DLD1 (cell line): ENCODE measurements around the gene FRMD4B.

Experiments used
- in situ Hi-C: cut with HindIII; loops from 2 replicates; pipeline ENCODE4 v1.10.0; 2017; ENCODE audit warnings: low sequenced_read_pairs

FRMD4B gene

GRCh38 chr3:69181592-69182211 lies 204.2 kb downstream of the FRMD4B start:
- in situ Hi-C loops = no loop called here

DNA sequence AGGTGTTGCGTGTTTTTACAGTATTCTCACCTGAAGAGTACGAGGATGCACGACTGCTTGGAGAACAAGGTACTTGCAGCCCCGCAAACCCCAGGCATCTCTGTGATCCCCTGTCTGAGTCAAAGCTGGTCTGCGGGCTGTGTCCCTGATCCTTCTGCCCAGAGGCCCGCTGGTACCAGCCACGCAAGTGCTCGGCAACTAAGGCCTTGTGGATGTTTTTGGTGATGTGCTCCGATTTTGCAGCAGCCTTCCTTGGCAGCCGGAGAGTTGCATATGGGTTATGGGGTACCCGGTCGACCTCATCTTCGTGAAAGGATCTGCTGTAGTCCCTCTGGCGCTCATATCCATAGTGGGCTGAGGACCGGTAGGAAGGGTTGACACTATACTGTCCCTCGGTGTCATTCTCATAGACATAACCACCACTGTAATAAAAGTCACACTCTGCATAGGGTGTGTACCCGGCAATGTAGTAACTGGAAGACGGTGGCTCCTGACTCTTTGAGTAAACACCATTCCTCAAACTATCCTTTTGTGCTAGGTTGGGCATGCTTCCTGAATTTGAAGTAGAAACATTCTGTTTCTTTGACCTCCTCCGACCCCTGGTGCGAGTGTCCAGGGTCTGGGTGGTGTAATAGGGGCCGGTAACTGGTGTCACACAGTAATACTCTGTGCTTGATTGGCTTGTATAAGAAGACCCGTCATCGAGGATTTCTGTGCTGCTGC lies 204.9 kb downstream of the FRMD4B start:
- in situ Hi-C loops = no loop called here

DNA sequence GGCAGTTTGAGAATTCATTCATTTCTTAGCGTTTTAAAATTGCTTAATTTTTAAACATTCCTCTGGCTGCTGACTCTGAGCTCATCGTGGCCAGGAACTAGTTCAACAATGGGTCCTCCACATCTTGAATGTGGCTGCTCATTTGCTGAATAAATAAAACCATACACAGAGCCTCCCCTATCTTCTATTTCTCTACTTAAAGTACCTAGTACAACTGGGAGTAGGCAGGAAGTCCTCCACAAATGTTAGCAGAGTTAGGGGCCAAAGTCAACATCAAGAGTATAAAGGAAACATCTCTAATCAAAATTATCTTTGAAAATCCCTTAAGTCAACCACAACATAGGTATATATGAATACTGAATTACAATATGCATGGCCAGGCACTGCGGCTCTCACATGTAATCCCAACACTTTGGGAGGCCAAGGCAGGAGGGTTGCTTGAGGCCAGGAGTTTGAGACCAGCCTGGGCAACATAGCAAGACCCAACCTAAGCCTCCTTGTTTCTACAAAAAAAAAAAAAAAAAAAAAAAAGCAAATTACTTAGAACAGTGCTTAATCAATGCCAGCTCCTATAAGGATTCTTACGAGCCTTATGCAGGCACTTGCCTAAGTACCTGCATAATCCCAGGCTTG lies 206.0 kb downstream of the FRMD4B start:
- in situ Hi-C loops = no loop called here

DNA sequence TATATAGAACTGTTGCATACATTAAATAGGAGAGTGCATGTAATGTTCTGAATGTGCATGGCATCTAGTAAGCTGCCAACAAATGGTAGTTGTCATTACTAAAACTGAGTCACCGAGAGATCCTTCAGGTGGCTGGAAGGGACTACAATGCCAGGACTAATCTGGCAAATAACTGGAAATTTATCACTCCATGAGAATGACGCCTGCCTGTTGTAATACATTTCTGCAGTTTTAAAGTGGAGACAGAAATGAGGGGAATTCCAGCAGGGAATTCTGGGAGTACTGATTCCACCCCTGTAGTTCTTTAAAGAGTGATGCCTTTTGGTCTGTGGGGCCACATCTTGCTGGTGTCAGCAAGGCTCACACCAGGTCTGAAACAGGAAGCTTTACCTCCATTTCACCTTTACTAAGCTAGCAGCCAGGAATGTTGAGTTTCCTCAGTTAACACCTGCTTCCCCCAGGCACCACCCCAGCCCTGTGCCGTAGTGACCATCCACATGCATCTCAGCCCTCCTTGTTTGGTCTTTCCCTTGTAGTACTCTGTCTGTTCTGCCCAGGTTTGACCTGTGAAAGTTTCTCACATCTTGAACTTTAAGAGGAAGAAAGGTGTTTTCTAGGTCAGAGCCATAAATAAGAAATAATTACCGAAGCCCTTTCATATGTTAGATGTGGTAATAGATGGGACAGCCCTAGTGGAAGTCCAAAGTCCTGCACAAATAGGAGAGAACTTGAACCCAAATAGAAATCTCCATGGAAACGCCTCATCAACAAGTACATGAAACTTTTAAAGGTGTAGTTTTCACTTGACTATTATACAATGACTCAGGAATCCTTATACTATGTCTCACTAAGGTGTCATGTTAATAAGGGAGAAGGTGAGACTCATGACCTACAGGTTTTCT lies 206.8 kb downstream of the FRMD4B start:
- in situ Hi-C loops = no loop called here

- in situ Hi-C loops = no loop called here
Measured at GRCh38 chr3:69178082-69178481, 207.8 kb downstream of the FRMD4B start.

DNA sequence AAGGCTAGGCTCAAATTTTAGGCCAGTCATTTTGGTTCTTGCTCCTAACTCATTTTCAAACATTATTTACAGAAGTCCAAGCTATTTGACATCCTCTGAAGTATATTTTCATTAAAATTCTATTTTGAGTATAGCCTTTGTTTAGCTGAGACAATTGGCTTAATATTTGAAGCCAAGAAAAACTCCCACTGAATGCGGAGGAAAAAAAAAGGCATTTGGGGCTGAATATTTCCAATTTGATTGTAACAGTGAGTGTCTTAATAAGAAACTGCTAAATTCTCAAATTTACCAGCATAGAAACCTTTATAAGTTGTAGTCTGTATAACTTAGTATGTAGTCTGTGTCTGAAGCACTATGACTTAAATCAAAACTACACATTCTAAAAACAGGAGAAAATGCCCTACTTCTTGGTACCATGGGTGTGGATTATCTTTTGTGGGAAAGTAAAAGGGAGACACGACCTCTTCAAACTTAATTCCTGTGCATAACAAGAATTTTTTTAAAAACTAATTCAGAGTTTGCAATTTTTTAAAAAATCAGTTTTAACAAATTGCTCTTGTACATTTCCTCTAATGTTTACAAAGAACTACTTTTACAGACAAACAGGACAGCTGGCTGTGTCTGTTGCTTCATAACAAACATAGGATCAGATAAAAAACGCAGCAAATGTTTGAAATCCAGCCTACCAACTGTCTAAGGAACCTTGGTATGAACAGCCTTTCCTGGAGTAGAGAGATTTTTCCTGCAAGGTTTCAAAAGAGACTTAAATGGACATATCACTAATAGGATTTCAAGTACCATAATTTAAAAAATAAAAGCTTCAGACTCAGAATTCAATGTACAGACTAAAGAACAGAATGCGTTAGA lies 210.8 kb downstream of the FRMD4B start:
- in situ Hi-C loops = loop anchor here (25.0 kb wide), 1 partner anchor 137 kb away; no protein-coding TSS in a partner anchor

DNA sequence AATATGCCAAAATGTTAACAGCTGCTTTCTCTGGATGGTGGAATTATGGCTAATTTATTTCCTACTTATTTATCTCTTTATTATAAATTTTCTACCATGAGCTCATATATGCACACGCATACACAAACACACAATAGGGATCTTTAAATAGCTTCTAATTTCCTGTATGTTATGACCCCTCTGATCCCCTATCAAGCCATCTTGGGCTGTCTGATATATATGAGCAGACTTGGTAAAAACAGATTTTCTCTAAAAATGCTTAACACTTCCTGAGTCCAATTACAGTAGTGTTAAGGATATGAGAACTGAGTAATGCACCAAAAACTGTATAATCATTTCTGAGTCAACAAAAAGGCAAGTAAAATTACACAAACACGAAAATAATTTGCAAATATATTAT lies 211.4 kb downstream of the FRMD4B start:
- in situ Hi-C loops = loop anchor here (25.0 kb wide), 1 partner anchor 138 kb away; no protein-coding TSS in a partner anchor

DNA sequence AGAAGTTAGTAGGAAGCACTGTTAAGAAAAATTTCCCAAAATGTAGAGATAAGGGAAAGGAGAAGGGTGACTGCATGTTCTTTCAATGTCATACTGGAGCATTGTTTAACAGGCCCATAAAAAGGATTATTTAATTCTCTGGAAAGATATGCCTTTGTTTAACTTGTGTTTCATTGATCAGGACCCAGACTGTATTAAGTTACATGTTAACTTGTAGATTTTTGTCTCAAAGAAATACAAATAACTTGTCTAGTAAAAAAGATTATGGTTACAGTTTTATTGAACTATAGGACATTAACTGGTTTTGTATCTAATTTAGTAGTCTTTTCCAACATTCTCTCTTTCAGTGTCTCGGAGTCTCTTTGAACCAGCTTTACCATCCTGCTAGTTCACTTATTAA lies 213.8 kb downstream of the FRMD4B start:
- in situ Hi-C loops = loop anchor here (25.0 kb wide), 1 partner anchor 140 kb away; no protein-coding TSS in a partner anchor

GRCh38 chr3:69166446-69166845 lies 219.4 kb downstream of the FRMD4B start:
- in situ Hi-C loops = loop anchor here (25.0 kb wide), 1 partner anchor 146 kb away; no protein-coding TSS in a partner anchor

DNA sequence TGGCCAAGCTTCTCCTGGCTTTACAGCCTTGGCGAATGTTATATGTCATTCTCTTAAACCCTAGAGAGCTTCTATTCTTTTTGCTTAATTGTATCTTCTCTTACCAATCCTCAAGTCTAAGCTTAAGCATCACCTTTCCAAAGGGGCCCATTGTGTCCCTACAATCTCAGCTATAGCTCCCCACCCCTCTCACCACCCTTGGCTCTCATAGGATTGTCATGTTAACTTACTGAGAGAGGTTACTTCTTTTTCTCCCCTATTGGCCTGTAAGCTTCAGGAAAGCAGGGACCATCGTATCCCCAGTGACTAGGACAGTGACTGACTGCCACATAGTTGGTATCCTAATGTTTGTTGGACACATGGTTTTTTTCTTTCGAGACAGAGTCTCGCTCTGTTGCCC lies 220.1 kb downstream of the FRMD4B start:
- in situ Hi-C loops = loop anchor here (25.0 kb wide), 1 partner anchor 147 kb away; no protein-coding TSS in a partner anchor

DNA sequence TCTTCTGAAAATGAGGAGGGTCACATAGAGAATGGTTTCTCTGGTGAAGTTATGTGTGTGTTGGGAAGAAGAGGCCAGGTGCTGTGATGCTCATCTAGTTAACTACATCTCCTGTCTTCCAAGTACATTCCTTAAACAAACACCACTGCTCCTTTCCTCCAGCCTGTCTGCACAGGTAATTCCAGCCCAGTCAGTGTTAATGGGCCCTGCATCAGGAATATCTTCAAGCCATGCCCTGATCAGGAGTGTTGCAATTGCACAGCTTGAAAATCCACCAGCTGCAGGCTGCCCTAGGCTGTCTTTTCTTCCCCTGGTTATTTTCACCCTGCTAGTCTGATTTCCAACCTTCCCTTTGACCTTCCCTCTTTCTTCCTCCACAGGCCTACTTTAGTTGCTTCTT lies 221.6 kb downstream of the FRMD4B start:
- in situ Hi-C loops = loop anchor here (25.0 kb wide), 1 partner anchor 148 kb away; no protein-coding TSS in a partner anchor

GRCh38 chr3:69162308-69162980 lies 223.4 kb downstream of the FRMD4B start:
- in situ Hi-C loops = loop anchor here (25.0 kb wide), 1 partner anchor 150 kb away; no protein-coding TSS in a partner anchor

- in situ Hi-C loops = loop anchor here (25.0 kb wide), 1 partner anchor 151 kb away; no protein-coding TSS in a partner anchor
Measured at GRCh38 chr3:69161587-69162307, 224.1 kb downstream of the FRMD4B start.

GRCh38 chr3:69160525-69160924 lies 225.4 kb downstream of the FRMD4B start:
- in situ Hi-C loops = loop anchor here (25.0 kb wide), 1 partner anchor 152 kb away; no protein-coding TSS in a partner anchor

DNA sequence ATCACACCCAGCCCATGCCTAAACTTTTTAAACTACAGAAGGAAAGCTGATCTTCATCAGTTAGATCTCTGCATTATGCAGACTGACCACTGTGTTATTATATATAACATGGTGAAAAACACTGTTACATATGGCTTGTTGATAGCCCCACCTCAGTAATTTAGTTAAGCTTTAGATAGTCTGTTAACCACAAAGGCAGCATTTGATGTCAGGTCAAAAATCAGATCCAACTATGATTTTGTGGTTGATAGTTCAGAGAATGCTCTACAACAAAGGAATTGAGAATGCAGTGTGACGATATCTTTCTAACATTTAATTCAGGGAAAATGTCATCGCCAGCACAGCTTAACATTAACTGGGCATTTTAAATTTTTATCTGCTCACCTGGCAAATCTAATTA lies 225.8 kb downstream of the FRMD4B start:
- in situ Hi-C loops = loop anchor here (25.0 kb wide), 1 partner anchor 152 kb away; no protein-coding TSS in a partner anchor

DNA sequence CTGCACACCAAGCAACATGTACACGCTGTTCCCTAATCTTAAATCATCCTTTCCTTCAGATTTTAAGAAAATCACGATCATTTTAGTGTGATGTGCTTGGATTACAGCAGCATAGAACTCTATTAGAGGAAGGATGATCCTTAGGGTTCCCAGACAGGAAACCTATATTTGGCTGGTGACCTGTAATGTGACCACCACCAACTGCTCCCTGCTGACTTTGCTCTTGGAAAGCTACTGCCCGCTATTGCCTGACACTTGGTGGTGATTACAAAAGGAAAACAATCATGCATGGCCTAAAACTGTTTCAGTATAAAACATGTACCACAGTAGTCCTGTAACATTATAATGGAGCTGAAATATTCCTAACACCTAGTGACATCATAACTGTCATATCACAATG lies 236.3 kb downstream of the FRMD4B start:
- in situ Hi-C loops = no loop called here

- in situ Hi-C loops = no loop called here
Measured at GRCh38 chr3:69145688-69146087, 240.2 kb downstream of the FRMD4B start.

- in situ Hi-C loops = no loop called here
Measured at GRCh38 chr3:69144631-69145245, 241.2 kb downstream of the FRMD4B start.
